B cell (primary cell): ENCODE measurements around the gene FYN. TPM values are rescaled to one million over a fixed set of nuclear protein-coding genes. Genes with fewer than 3 reads are reported as not detected.

Experiments
- ATAC-seq: fragments of 200-7000 bp; cut with Tn5 transposase; one replicate; pipeline ENCODE4 v1.10.0; 2021; ENCODE audit warnings: low read depth, mild to moderate bottlenecking, moderate number of reproducible peaks, moderate library complexity
- CTCF ChIA-PET: fragments of 350-600 bp; sonication (Branson Sonifier 250); formaldehyde crosslinking; loops from one replicate; lab custom pipeline; 2021; ENCODE audit warnings: antibody characterized with exemption, inconsistent platforms; lab: Charles Lee
- POLR2A ChIA-PET: fragments of 350-600 bp; sonication (Branson Sonifier 250); formaldehyde crosslinking; loops from one replicate; lab custom pipeline; 2021; ENCODE audit warnings: antibody characterized with exemption; lab: Charles Lee
- DNase-seq: peaks from one replicate; pipeline ENCODE4 v3.0.0; 2013
- H2AFZ ChIP-seq: 2 replicates; pipeline ENCODE4 v1.6.1; 2012; ENCODE audit warnings: mild to moderate bottlenecking, low read depth, low read length; ENCODE audit not compliant: insufficient read depth, poor library complexity, severe bottlenecking
- H3K27ac ChIP-seq, 2 donors: 1 replicate in 1 of 2; 2 replicates in 1 of 2; pipeline ENCODE4 v1.5.1; 2012 to 2013; ENCODE audit warnings: low read length in 2 of 2, mild to moderate bottlenecking in 2 of 2, moderate library complexity in 1 of 2
- H3K27me3 ChIP-seq, 4 experiments: fragments of 200-600 bp in 1 of 4; sonication (generic) in 1 of 4; replicated peaks in 1 of 4; 1 replicate in 2 of 4; 2 replicates in 2 of 4; pipeline versions ENCODE4 v1.6.1 to v1.7.0; 2013 to 2016; ENCODE audit warnings: low read length in 3 of 4, mild to moderate bottlenecking in 2 of 4, mixed read lengths in 1 of 4, moderate library complexity in 1 of 4; ENCODE audit not compliant: insufficient read depth in 4 of 4, control insufficient read depth in 3 of 4; ENCODE audit errors: control extremely low read depth in 1 of 4
- H3K36me3 ChIP-seq, 2 experiments: replicated peaks in 1 of 2; 1 replicate in 1 of 2; 2 replicates in 1 of 2; pipeline versions ENCODE4 v1.6.1 to v1.7.1; 2013; ENCODE audit warnings: low read length in 1 of 2; ENCODE audit not compliant: insufficient read depth in 2 of 2, control insufficient read depth in 1 of 2; ENCODE audit errors: control extremely low read depth in 1 of 2, extremely low read depth in 1 of 2
- H3K4me1 ChIP-seq, 2 donors: fragments of 200-600 bp in 1 of 2; sonication (generic) in 1 of 2; 1 replicate in 1 of 2; 2 replicates in 1 of 2; pipeline versions ENCODE4 v1.5.1 to v1.6.1; 2013 to 2017; ENCODE audit warnings: low read length in 2 of 2; ENCODE audit not compliant: control insufficient read depth in 2 of 2, insufficient read depth in 2 of 2
- H3K4me2 ChIP-seq: replicated peaks from 2 replicates; pipeline ENCODE3; 2012; ENCODE audit warnings: mild to moderate bottlenecking, low read depth, low read length; ENCODE audit not compliant: poor library complexity, severe bottlenecking
- H3K4me3 ChIP-seq, 5 experiments: fragments of 200-600 bp in 1 of 5; sonication (generic) in 1 of 5; 1 replicate in 3 of 5; 2 replicates in 2 of 5; pipeline versions ENCODE4 v1.5.1 to v1.7.0; 2011 to 2016; ENCODE audit warnings: low read length in 4 of 5, mild to moderate bottlenecking in 4 of 5, low read depth in 2 of 5, control low read depth in 1 of 5, moderate library complexity in 1 of 5; ENCODE audit not compliant: insufficient read depth in 1 of 5; ENCODE audit errors: control extremely low read depth in 1 of 5, extremely low read depth in 1 of 5
- H3K79me2 ChIP-seq: fragments of 200-600 bp; sonication (generic); one replicate; pipeline ENCODE4 v1.6.0; 2016; ENCODE audit warnings: low read length; ENCODE audit not compliant: control insufficient read depth, insufficient read depth
- H3K9ac ChIP-seq: fragments of 200-600 bp; sonication (generic); 2 replicates; pipeline ENCODE4 v1.6.1; 2017; ENCODE audit warnings: mild to moderate bottlenecking, low read length, moderate library complexity
- H3K9me3 ChIP-seq, 3 donors: one replicate each; pipeline versions ENCODE4 v1.6.1 to v1.7.1; 2013; ENCODE audit warnings: low read length in 2 of 3; ENCODE audit not compliant: control insufficient read depth in 2 of 3, insufficient read depth in 1 of 3; ENCODE audit errors: control extremely low read depth in 1 of 3
- H4K20me1 ChIP-seq: 2 replicates; pipeline ENCODE4 v1.6.0; 2012; ENCODE audit warnings: mild to moderate bottlenecking, low read length; ENCODE audit not compliant: insufficient read depth, control insufficient read depth, poor library complexity, severe bottlenecking
- H3K27ac Mint-ChIP-seq: one replicate; pipeline ENCODE4 v1.8.0; 2021; ENCODE audit warnings: mixed read lengths
- H3K27me3 Mint-ChIP-seq: one replicate; pipeline ENCODE4 v1.8.0; 2021; ENCODE audit warnings: mixed read lengths
- H3K4me1 Mint-ChIP-seq: one replicate; pipeline ENCODE4 v1.8.0; 2021; ENCODE audit warnings: mixed read lengths
- H3K4me3 Mint-ChIP-seq: one replicate; pipeline ENCODE4 v1.8.0; 2021; ENCODE audit warnings: mixed read lengths
- H3K9me3 Mint-ChIP-seq: one replicate; pipeline ENCODE4 v1.8.0; 2022; ENCODE audit warnings: mixed read lengths; ENCODE audit not compliant: insufficient read depth
- CTCF ChIP-seq: fragments of 200-600 bp; IDR thresholded peaks from one replicate; pipeline ENCODE4 v1.8.0; 2022; ENCODE audit warnings: antibody characterized with exemption, mild to moderate bottlenecking
- EZH2 ChIP-seq: IDR thresholded peaks from 2 replicates; pipeline ENCODE4 v1.6.1; 2012; ENCODE audit warnings: borderline replicate concordance, low read depth, mild to moderate bottlenecking, moderate library complexity, low read length; ENCODE audit not compliant: insufficient read depth, poor library complexity, severe bottlenecking
- WGBS: methylation state at CpG from one replicate; pipeline ENCODE4 v1.1.5; 2013; ENCODE audit warnings: missing lambda C conversion rate; ENCODE audit not compliant: insufficient coverage; 5-methylcytosine and 5-hydroxymethylcytosine counted together
- intact Hi-C: fragments of 100-400 bp; cut with micrococcal nuclease; formaldehyde crosslinking; loops from one replicate; pipeline ENCODE4 v1.10.0; 2022
- polyA plus RNA-seq: library from polyadenylated mRNA; depleted of rRNA; stranded (reverse); fragments of >200 nt; gene quantifications from 2 replicates; pipeline ENCODE4 v1.2.3, GENCODE V29; 2012
- total RNA-seq, 2 donors: library from RNA; stranded (reverse); fragments of 120-200 nt in 1 of 2; gene quantifications; 1 replicate in 1 of 2; 2 replicates in 1 of 2; pipeline versions ENCODE4 v1.2.3 to v1.2.4, GENCODE V29; 2013 to 2022

The FYN gene
- total and polyA plus RNA-seq, 2 donors (not counting 1 experiment from before 2014, with no cell fraction given): 54.1 to 94.0 TPM

GRCh38 chr6:111862741-111863140, 10.5 kb downstream of the FYN start:
- peaks cover 46% of the 10 kb centered on the region for H4K20me1 ChIP-seq
- ATAC-seq (no peak), DNase-seq (no peak)
- no peak overlapping the region for H3K27ac Mint-ChIP-seq
- H3K4me1 ChIP-seq: peaks cover 0 to 4% of the 10 kb centered on the region in 2 donors
- no peak overlapping the region for H3K4me2 ChIP-seq
- no peak overlapping the region for H3K9ac ChIP-seq
- intact Hi-C loops: no loop called here
- H3K27me3 Mint-ChIP-seq: no peaks in the 10 kb centered on the region
- H3K4me1 Mint-ChIP-seq: peaks cover 16% of the 10 kb centered on the region
- no peaks in the 10 kb centered on the region for H3K9me3 ChIP-seq
- no peaks in the 10 kb centered on the region for H3K9me3 Mint-ChIP-seq
- no peak overlapping the region for H3K4me3 ChIP-seq
- H3K27ac ChIP-seq: no peak overlapping the region
- TF ChIP-seq CTCF: no peak
- no peak for TF ChIP-seq EZH2
- CTCF ChIA-PET: no interaction called here
- H3K4me3 Mint-ChIP-seq: no peak overlapping the region
- H3K79me2 ChIP-seq: peaks cover 91% of the 10 kb centered on the region
- H3K27me3 ChIP-seq: no peaks in the 10 kb centered on the region
- 95% methylated on average over 4 of the region's 6 CpGs for WGBS
- POLR2A ChIA-PET: no interaction called here
- H2AFZ ChIP-seq: no peak overlapping the region
- H3K36me3 ChIP-seq: no peaks in the 10 kb centered on the region

GRCh38 chr6:111862314-111862713, 10.9 kb downstream of the FYN start:
- intact Hi-C loops: no loop called here
- ATAC-seq: no peak
- H3K4me3 Mint-ChIP-seq: no peak overlapping the region
- no peak for TF ChIP-seq EZH2
- no peak for TF ChIP-seq CTCF
- H3K9me3 Mint-ChIP-seq: no peaks in the 10 kb centered on the region
- H3K79me2 ChIP-seq: peaks cover 90% of the 10 kb centered on the region
- peaks cover 15% of the 10 kb centered on the region for H3K4me1 Mint-ChIP-seq
- no peak for DNase-seq
- H3K27me3 ChIP-seq: no peaks in the 10 kb centered on the region
- peaks cover 0 to 5% of the 10 kb centered on the region in 2 donors for H3K4me1 ChIP-seq
- no peak overlapping the region for H3K4me3 ChIP-seq
- WGBS: 98% methylated on average over 4 of the region's 5 CpGs
- no peak overlapping the region for H3K9ac ChIP-seq
- no peaks in the 10 kb centered on the region for H3K36me3 ChIP-seq
- peaks cover 44% of the 10 kb centered on the region for H4K20me1 ChIP-seq
- no peaks in the 10 kb centered on the region for H3K9me3 ChIP-seq
- ChIA-PET POLR2A (no interaction called here), CTCF (interaction anchor here (1.0 kb wide), 1 partner anchor 56 kb away, joined by 3 read pairs; no protein-coding TSS in a partner anchor)
- H3K27ac Mint-ChIP-seq: no peak overlapping the region
- no peaks in the 10 kb centered on the region for H3K27me3 Mint-ChIP-seq
- no peak overlapping the region for H3K4me2 ChIP-seq
- no peak overlapping the region for H2AFZ ChIP-seq
- H3K27ac ChIP-seq: no peak overlapping the region
